ENCODE results near the gene TK2.

Gene TK2

DNA sequence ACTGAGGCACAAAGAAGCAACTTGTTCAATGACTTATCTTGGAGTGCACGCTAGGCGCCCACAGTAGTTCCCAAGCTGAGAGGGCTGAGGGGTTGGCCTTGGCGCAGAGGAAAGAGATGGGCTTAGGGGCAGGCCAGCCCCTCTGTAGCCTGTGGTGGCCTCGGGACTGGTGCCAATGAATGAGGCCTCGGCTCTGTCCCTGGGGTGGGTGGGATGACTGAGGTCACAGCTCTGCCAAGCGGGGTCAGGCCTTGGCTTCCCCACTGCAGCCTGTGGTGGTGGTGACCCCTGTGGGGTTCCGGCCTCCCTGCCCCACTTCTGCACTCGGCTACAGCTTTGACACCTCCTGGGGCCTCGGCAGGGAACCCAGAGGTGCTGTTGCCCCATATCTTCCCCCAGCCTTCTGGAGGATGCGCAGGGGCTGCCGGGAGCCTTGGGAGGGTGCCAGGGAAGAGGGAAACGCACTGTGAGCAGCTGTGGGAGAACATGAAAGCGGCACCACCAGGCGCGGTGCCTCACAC is 76.8 kb downstream of the TK2 start:
- TF ChIP-seq, protein P1, sequence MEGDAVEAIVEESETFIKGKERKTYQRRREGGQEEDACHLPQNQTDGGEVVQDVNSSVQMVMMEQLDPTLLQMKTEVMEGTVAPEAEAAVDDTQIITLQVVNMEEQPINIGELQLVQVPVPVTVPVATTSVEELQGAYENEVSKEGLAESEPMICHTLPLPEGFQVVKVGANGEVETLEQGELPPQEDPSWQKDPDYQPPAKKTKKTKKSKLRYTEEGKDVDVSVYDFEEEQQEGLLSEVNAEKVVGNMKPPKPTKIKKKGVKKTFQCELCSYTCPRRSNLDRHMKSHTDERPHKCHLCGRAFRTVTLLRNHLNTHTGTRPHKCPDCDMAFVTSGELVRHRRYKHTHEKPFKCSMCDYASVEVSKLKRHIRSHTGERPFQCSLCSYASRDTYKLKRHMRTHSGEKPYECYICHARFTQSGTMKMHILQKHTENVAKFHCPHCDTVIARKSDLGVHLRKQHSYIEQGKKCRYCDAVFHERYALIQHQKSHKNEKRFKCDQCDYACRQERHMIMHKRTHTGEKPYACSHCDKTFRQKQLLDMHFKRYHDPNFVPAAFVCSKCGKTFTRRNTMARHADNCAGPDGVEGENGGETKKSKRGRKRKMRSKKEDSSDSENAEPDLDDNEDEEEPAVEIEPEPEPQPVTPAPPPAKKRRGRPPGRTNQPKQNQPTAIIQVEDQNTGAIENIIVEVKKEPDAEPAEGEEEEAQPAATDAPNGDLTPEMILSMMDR (IDR thresholded peaks at IDR 0.05; ENCODE audit: borderline replicate concordance, insufficient read depth, low read depth, low read length) = no peak
- no peak overlapping the region for H3K4me3 ChIP-seq (ENCODE audit: low read depth, low read length)

DNA sequence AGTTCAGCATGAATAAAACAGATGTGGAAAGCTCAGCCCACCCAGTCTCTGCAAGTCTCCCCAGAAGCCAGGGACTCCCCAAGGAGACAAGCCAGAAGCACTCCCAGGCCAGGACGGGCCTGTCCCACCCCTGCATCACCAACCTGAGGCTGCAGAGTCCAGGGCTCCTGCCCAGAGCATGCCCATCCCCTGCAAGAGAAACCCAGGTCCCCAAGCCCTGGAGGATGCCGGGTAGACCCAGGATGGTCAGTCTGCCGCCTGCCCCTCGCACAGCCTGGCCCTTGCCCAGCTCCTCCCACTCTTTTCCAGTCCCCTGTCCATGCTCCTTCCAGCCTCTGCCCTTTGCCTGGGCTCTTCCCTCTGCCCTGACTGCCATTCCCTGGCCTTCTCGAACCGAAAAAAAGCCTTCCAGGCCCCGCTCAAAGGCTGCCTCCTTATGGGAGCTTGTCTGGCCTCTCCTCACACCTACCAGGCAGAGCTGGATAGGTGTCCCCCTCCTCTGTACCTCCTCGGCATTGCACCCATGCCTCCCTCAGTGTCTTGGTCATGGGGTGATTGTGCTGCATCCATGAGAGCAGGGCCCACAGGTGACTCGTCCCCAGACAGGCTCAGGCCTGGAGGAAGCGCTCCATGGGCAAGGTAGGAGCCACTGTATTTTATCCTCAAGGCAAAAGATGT is 78.1 kb downstream of the TK2 start:
- TF ChIP-seq, protein P1 (IDR thresholded peaks at IDR 0.05; ENCODE audit: borderline replicate concordance, insufficient read depth, low read depth, low read length) = no peak
- no peak overlapping the region for H3K4me3 ChIP-seq (ENCODE audit: low read depth, low read length)

GRCh38 chr16:66471264-66471663 is 78.7 kb downstream of the TK2 start:
- H3K4me3 ChIP-seq (ENCODE audit: low read depth, low read length) = no peak overlapping the region
- TF ChIP-seq, protein P1 (IDR thresholded peaks at IDR 0.05; ENCODE audit: borderline replicate concordance, insufficient read depth, low read depth, low read length) = no peak

GRCh38 chr16:66470556-66470955 is 79.4 kb downstream of the TK2 start:
- no peak overlapping the region for H3K4me3 ChIP-seq (ENCODE audit: low read depth, low read length)
- TF ChIP-seq, protein P1 (IDR thresholded peaks at IDR 0.05; ENCODE audit: borderline replicate concordance, insufficient read depth, low read depth, low read length) = no peak

- TF ChIP-seq, protein P1 (IDR thresholded peaks at IDR 0.05; ENCODE audit: borderline replicate concordance, insufficient read depth, low read depth, low read length) = no peak
- no peak overlapping the region for H3K4me3 ChIP-seq (ENCODE audit: low read depth, low read length)
Measured at GRCh38 chr16:66469947-66470546, 79.9 kb downstream of the TK2 start.

DNA sequence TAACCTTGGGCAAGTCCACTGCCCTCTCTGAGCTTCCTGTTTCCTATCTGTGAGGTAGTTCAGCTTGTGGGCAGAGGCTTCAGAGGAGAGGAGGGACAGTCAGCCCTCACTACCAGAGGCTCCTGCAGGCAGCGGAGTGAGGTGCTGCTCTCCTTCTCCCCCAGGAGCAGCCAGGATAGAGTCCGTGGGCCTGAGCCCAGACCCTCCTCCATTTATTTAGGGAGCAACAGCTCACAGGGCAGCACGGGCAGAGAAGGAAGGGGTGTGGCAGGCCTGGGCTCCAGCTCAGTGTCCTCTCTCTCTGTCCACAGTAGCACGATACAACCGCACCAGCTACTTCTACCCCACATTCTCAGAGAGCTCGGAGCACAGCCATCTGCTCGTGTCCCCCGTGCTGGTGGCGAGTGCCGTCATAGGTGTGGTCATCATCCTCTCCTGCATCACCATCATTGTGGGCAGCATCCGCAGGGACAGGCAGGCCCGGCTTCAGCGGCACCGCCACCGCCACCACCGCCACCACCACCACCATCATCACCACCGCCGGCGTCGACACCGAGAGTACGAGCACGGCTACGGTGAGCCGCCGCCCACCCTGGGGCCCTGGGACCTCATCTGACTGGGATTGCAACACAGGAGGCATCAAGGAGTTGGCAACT is 80.5 kb downstream of the TK2 start:
- H3K4me3 ChIP-seq (ENCODE audit: low read depth, low read length) = no peak overlapping the region
- TF ChIP-seq, protein P1 (IDR thresholded peaks at IDR 0.05; ENCODE audit: borderline replicate concordance, insufficient read depth, low read depth, low read length) = no peak

Data from GM12875 (cell line).